ENCODE data around the gene RALGPS1. TPM values are rescaled to one million over a fixed set of nuclear protein-coding genes. Genes with fewer than 3 reads are reported as not detected.

Gene RALGPS1
- total RNA-seq, 2 experiments from 2014 or later: 14.1 to 14.4 TPM

GRCh38 chr9:127263237-127263636, 348.7 kb downstream of the RALGPS1 start:
- Histone ChIP-seq H3K4me2 (ENCODE audit: low read length) (no peak overlapping the region), H2AFZ (ENCODE audit: low read length) (no peak overlapping the region), H3K79me2 (ENCODE audit: insufficient read depth, low read depth, low read length) (no peaks in the 10 kb centered on the region), H4K20me1 (ENCODE audit: insufficient read depth, low read length) (no peaks in the 10 kb centered on the region), H3K4me3 (ENCODE audit: low read depth, low read length, poor library complexity, severe bottlenecking) (no peak overlapping the region), H3K36me3 (ENCODE audit: insufficient read depth, low read length) (no peaks in the 10 kb centered on the region), H3K27ac (ENCODE audit: low read depth, low read length, poor library complexity, severe bottlenecking) (no peak overlapping the region), H3K9me3 (ENCODE audit: low read length) (no peaks in the 10 kb centered on the region), H3K4me1 (ENCODE audit: insufficient read depth, low read length, poor library complexity, severe bottlenecking) (peaks cover 6% of the 10 kb centered on the region), H3K9me2 (ENCODE audit: insufficient read depth, low read length) (no peaks in the 10 kb centered on the region)
- POLR2A ChIA-PET: no interaction called here
- intact Hi-C loops (cut with micrococcal nuclease; ENCODE audit: unreplicated experiment): no loop called here
- BruUV-seq (replicated peaks): no TSS peak
- CTCF ChIA-PET (ENCODE audit: unreplicated experiment): no interaction called here
- TF ChIP-seq CTCF (conservative IDR thresholded peaks at IDR 0.05; ENCODE audit: low read length) (no peak), EZH2phosphoT487 (IDR thresholded peaks at IDR 0.05; ENCODE audit: borderline replicate concordance, low read depth, low read length) (no peak)
- no peak for DNase-seq (ENCODE audit: low spot score)

- Histone ChIP-seq H3K27ac (ENCODE audit: low read depth, low read length, poor library complexity, severe bottlenecking) (no peak overlapping the region), H2AFZ (ENCODE audit: low read length) (no peak overlapping the region), H3K79me2 (ENCODE audit: insufficient read depth, low read depth, low read length) (no peaks in the 10 kb centered on the region), H3K9me3 (ENCODE audit: low read length) (no peaks in the 10 kb centered on the region), H4K20me1 (ENCODE audit: insufficient read depth, low read length) (no peaks in the 10 kb centered on the region), H3K4me1 (ENCODE audit: insufficient read depth, low read length, poor library complexity, severe bottlenecking) (peaks cover 10% of the 10 kb centered on the region), H3K4me3 (ENCODE audit: low read depth, low read length, poor library complexity, severe bottlenecking) (no peak overlapping the region), H3K4me2 (ENCODE audit: low read length) (no peak overlapping the region), H3K9me2 (ENCODE audit: insufficient read depth, low read length) (no peaks in the 10 kb centered on the region), H3K36me3 (ENCODE audit: insufficient read depth, low read length) (no peaks in the 10 kb centered on the region)
- CTCF ChIA-PET (ENCODE audit: unreplicated experiment): no interaction called here
- no TSS peak for BruUV-seq (replicated peaks)
- POLR2A ChIA-PET: no interaction called here
- no peak for DNase-seq (ENCODE audit: low spot score)
- intact Hi-C loops (cut with micrococcal nuclease; ENCODE audit: unreplicated experiment): no loop called here
- no peak for TF ChIP-seq EZH2phosphoT487 (IDR thresholded peaks at IDR 0.05; ENCODE audit: borderline replicate concordance, low read depth, low read length)
- TF ChIP-seq CTCF (conservative IDR thresholded peaks at IDR 0.05; ENCODE audit: low read length): no peak
Measured at GRCh38 chr9:127263664-127264063, 349.1 kb downstream of the RALGPS1 start.

- no TSS peak for BruUV-seq (replicated peaks)
- H3K4me1 ChIP-seq (ENCODE audit: insufficient read depth, low read length, poor library complexity, severe bottlenecking): peaks cover 16% of the 10 kb centered on the region
- H3K79me2 ChIP-seq (ENCODE audit: insufficient read depth, low read depth, low read length): no peaks in the 10 kb centered on the region
- no peak within 1 kb of the TSS for H2AFZ ChIP-seq (ENCODE audit: low read length)
- no peaks in the 10 kb centered on the region for H3K9me2 ChIP-seq (ENCODE audit: insufficient read depth, low read length)
- POLR2A ChIA-PET: no interaction called here
- no peak within 1 kb of the TSS for H3K4me2 ChIP-seq (ENCODE audit: low read length)
- H3K9me3 ChIP-seq (ENCODE audit: low read length): no peaks in the 10 kb centered on the region
- no peak for TF ChIP-seq CTCF (conservative IDR thresholded peaks at IDR 0.05; ENCODE audit: low read length)
- no peak for TF ChIP-seq EZH2phosphoT487 (IDR thresholded peaks at IDR 0.05; ENCODE audit: borderline replicate concordance, low read depth, low read length)
- CTCF ChIA-PET (ENCODE audit: unreplicated experiment): no interaction called here
- DNase-seq (ENCODE audit: low spot score): no peak
- intact Hi-C loops (cut with micrococcal nuclease; ENCODE audit: unreplicated experiment): no loop called here
- no peaks in the 10 kb centered on the region for H4K20me1 ChIP-seq (ENCODE audit: insufficient read depth, low read length)
- no peak within 1 kb of the TSS for H3K4me3 ChIP-seq (ENCODE audit: low read depth, low read length, poor library complexity, severe bottlenecking)
- H3K27ac ChIP-seq (ENCODE audit: low read depth, low read length, poor library complexity, severe bottlenecking): no peak within 1 kb of the TSS
- no peaks in the 10 kb centered on the region for H3K36me3 ChIP-seq (ENCODE audit: insufficient read depth, low read length)
Measured at GRCh38 chr9:127264462-127265219, 350.1 kb downstream of the RALGPS1 start, which contains the start of gene GARNL3. TSS of gene GARNL3 (plus strand) at chr9:127264774. CDS start at chr9:127264878, 104 bp downstream.

Measured in OCI-LY7 (cell line).